TTC549 (cell line): ENCODE results near the gene VPS16.

ENCODE experiments used
- FAIRE-seq: peaks from 2 replicates; lab custom pipeline; 2012; peaks lifted over from hg19 to GRCh38; lab: Jason Lieb, UNC

VPS16 gene

GRCh38 chr20:2840138-2840966 lies at the start of gene VPS16, which contains the start of gene PCED1A:
VPS16 (plus strand) TSS chr20:2840745; CDS start chr20:2840775, 30 bp downstream.
PCED1A (minus strand) TSS chr20:2840655; CDS start chr20:2839912, 743 bp downstream.
- FAIRE-seq = no peak

DNA sequence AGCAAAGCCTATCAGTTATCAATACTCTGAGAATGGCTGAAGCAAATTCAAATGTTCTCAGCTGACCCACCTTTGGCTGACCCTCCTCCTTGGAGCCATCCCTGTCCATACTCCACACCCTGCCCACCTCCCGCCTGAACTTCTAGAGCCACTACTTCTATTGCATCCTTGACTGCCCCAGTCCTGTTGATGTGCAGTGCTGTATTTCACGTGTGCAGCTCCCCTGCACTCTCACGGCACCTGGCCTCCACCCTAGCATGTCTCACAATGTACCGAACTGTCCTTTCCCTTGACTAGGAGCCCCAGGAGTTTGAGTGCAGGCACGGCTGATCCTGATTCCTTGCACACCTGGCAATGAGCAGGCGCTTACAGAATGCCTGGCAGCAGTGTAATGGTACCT lies 47.1 kb upstream of the VPS16 start:
- no peak for FAIRE-seq

GRCh38 chr20:2794202-2794748 lies 46.3 kb upstream of the VPS16 start:
- FAIRE-seq = no peak

- no peak for FAIRE-seq
Observed at GRCh38 chr20:2794866-2795447, 45.6 kb upstream of the VPS16 start.

DNA sequence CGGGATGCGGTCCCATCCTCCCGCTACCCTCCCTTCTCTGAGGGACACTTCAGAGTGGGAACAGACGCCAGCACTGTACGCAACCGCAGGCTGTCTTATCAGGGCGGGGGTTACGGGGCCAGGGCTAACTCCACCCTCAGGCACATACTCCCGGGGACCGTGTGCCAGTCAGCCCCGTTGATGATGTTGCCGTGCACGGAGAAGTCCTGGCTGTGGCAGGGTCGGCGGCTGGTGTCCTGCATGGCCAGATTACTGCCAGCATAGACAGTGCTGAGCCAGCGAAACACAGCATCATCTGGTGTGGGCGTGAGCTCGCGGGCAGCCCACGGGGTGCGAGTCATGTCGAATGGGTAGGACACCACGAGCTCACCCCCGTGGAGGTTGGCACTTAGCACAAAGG lies 45.1 kb upstream of the VPS16 start:
- no peak for FAIRE-seq

DNA sequence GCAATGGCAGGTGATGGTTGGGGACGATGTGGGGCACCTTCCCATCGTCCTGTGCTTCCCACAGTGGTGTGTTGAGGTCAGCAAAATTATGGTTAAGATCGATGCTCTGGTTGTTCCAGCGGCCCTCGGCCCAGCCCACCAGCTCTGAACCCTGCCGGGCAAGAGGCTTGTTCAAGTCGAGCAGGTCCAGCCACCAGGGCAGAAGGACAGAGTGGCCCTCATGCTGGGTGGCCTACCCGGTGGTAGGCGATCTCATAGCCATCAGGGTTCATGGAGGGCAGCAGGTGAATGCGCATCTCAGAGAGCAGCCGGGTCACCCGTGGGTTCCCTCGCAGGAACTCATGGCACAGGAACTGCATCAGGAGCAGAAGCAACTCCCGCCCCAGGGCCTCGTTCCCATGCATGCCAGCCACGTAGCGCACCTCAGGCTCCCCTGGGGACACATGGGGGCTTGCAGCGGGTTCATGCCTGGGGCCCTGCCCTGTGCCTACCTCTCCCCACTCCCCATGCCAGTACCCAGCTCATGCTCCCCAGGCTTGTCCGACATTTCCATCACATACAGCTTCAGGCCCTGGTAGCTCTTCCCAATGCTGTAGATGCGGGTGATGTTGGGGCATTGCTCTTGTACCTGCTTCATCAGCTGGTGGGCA lies 44.4 kb upstream of the VPS16 start:
- FAIRE-seq = no peak

DNA sequence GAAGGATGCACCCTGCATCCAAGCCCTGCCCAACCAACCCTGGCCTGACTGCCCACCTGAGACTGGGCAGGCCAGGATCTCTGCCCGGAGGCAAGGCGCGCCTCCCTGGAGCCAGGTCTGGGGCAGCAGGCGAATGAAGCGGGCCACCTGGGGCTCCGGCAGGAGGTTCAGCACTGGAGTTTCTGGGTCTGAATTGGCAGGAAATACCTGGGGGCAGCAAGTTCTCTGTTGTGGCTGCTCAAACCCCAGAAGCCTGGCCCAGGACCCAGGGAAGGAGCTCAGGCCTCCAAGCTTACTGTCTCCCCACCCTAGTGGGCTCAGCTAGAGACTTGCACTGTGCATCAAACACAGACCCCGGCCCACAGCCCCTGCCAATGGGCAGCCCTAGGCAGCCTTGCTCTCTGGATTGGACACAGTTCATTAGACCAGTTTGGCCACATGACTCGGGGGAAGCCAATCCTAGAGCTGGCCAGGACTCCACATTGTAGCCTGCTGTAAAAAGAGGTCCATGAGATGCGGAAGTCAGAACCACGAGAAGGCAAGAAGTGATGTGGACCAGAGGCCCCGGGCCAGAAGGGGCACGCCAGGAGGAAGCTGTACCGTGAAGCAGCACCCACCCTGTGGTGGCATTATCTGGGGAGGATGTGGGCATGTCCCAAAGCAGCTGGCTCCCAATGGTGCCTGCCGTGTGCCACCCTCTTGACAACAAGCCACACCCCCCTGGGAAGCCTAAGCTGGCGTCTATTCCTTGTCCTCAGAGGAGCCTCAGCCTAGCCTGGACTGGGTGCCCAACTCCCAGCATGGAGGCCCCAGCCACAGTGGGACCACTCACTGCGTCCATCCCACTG lies 43.2 kb upstream of the VPS16 start:
- no peak for FAIRE-seq

DNA sequence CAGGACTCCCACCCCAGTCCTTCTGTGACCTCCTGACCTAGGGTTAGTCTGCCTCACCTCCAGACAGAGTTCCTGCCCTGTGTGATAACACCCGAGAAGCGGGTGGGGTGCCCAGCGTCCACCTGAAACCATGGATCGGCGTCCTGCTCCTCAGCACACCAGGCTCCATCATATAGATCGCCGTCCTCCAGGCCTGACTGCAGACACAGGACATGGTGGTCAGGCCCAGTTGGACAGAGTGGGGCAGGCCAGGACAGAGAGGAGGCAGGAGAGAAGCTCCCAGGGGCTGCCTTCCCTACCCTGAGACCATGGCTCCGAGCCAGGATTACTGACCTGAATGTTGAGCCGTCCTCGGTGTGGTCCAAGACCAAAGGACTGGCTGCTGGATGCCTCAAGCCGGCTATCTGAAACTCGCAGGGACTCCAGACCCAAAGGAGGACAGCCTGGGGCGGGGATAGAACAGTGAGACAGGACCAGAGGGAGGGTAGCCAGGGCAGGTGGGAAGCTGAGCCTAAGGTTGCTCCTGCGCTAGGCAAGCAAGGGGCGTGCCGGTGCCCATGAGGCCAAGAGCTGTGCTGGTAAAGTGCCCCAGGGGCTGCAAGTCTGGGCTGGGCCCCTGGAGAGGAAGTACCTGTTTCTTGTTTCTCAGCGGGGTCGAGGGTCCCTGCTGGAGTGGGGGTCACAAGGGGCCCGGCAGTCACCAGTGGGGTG lies 42.3 kb upstream of the VPS16 start:
- no peak for FAIRE-seq

- FAIRE-seq = no peak
Observed at GRCh38 chr20:2798814-2799213, 41.7 kb upstream of the VPS16 start.

GRCh38 chr20:2799271-2799670 lies 41.3 kb upstream of the VPS16 start:
- FAIRE-seq = no peak

GRCh38 chr20:2799688-2800520 lies 40.6 kb upstream of the VPS16 start:
- FAIRE-seq = no peak

DNA sequence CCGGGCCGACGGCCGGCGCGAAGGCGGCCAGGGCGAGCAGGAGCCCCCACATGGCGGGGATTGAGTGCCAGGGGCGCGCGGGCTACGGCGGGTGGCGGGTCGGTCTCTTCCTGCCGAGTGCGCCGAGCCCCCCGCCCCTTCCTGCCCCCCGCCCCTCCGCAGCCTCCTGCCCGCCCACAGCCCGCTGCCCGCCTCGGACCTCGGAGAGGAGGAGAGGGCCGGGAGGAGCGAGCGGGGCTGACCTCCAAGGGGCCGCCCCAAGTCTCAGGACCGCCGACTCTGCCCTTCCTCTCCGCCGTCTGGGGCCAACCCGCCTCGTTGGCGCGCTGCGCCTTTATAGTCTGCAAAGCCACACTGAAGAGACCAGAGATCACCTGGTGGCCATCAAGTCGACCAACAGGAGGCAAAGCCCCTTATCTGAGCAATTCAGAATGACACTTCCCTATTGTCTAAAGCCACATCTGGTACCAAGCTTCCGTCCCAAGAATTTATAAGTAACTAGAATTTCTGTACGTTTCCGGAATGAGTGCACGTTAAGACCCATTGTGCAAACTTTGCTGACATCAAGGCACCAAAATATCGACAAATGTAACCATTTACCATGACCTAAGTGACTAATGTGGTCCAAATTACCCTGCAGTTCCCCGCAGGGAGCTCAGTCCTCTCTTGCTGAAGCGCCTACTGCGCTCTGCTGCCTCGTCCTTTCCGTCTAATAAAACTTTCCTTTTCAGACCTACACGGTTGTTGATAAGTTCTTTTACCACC lies 39.8 kb upstream of the VPS16 start, which contains the start of gene CPXM1:
Gene CPXM1, minus strand, starts transcription at position 107 of the 765 bp plus-strand sequence. Its CDS starts 55 bp downstream, at position 52.
- FAIRE-seq = no peak

GRCh38 chr20:2801286-2801728 lies 39.2 kb upstream of the VPS16 start:
- FAIRE-seq = no peak

DNA sequence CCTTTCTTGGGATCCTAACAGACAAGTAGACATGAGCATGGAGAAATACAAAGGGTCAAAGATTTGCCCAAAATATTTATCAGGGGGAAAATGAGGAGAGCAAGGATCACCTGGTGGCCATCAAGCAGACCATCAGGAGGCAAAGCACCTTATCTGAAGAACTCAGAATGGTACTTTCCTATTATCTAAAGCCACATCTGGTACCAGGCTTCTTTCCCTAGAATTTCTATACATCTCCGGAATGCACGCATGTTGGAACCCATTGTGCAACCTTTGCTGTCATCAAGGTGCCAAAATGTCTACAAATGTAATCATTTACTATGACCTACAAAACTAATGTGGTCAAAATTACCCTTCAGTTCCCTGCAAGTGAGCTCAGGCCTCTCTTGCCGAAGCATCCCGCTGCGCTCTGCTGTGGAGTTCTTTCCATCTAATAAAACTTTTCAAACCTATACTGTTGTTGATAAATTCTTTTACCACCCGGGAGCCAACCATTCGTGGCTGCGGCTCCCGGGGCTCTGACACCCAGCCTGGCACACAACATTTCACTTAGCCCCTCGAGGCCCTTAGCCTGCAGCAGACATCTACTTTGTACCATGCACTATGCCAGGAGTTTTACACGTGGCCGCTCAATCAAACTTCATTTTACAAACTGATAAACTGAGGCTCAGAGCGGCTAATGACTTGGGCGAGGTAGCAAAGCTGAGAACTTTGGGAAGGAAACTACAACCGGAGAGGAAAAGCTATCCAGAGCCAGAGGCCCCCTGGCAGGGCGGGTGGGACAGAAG lies 36.3 kb upstream of the VPS16 start:
- no peak for FAIRE-seq

DNA sequence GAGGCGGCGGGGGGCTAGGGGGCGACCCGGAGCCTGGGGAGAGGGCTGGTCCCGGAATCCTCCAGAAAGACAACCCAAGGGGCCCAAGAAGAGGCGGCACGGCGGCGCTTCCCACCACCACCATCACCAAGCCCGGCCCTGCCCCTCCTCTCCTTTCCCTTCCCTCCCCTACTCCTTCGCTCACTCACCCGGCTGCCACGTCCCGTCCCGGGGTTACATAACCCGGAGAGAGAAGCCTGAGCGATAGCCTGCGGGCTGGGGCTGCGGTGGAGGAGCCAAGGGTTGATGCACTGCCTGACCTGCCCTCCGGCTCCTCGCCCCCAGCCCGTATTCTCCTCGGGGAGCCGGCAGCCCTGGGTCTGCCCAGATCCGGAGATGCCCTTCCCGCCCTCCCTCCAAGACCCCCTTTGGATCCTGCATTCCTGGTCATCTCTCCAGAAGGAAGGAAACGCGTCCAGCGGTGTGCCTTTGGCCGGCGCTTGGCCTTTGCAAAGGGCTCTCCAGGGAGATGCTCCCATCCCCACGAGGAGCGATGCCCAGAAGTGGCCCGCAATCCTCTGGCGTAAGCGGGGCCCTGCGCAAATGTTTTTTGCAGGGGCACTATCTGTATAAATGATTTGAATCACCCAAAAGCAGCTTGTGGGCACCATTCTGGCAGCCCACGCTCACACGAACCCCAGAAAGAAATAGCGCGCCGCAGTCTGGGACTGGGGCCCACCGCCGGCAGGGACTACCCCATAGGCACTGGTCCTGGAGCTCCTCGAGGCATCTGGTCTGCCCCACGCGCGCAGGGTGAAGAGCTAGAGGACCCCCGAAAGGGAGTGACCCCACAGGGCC lies 35.5 kb upstream of the VPS16 start:
- FAIRE-seq = no peak

GRCh38 chr20:2805689-2806350 lies 34.7 kb upstream of the VPS16 start:
- FAIRE-seq = no peak

DNA sequence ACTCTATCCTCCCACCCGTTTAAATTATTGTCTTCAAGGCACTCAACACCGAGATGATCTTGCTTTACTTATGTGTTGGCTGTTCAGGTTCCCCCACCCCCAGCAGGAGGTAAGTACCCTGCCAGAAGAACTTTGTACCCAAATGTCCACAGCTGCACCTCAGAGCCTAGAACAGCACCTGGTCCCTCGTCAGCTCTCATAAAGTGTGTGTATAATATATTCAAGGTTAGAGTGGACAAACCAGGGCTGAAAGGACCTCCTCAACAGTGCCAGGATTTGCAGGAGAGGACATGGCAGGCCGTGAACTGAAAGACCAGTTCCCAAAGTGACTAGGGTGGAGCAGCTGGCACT lies 34.2 kb upstream of the VPS16 start:
- no peak for FAIRE-seq
